ENCODE measurements around the gene ZNF385B.
A peak's percentile ranks its signal among the peaks of the same experiment; 100 is the strongest.

The ZNF385B gene

GRCh38 chr2:179702912-179703311 is 158.5 kb downstream of the ZNF385B start:
- H3K4me3 ChIP-seq (ENCODE audit: control insufficient read depth, low read depth, low read length) = no peak overlapping the region
- DNase-seq (ENCODE audit: low read depth) = no peak
- no peak for TF ChIP-seq CTCF (conservative IDR thresholded peaks at IDR 0.05; ENCODE audit: control insufficient read depth, insufficient read depth, low read depth, low read length)

GRCh38 chr2:179701524-179702110 is 159.8 kb downstream of the ZNF385B start:
- peak; percentile 47 for DNase-seq (ENCODE audit: low read depth)
- TF ChIP-seq CTCF (conservative IDR thresholded peaks at IDR 0.05; ENCODE audit: control insufficient read depth, insufficient read depth, low read depth, low read length) = no peak
- no peak overlapping the region for H3K4me3 ChIP-seq (ENCODE audit: control insufficient read depth, low read depth, low read length)

- DNase-seq (ENCODE audit: low read depth) = no peak
- no peak overlapping the region for H3K4me3 ChIP-seq (ENCODE audit: control insufficient read depth, low read depth, low read length)
- no peak for TF ChIP-seq CTCF (conservative IDR thresholded peaks at IDR 0.05; ENCODE audit: control insufficient read depth, insufficient read depth, low read depth, low read length)
Observed at GRCh38 chr2:179695486-179695885, 165.9 kb downstream of the ZNF385B start.

- no peak for DNase-seq (ENCODE audit: low read depth)
- no peak overlapping the region for H3K4me3 ChIP-seq (ENCODE audit: control insufficient read depth, low read depth, low read length)
- no peak for TF ChIP-seq CTCF (conservative IDR thresholded peaks at IDR 0.05; ENCODE audit: control insufficient read depth, insufficient read depth, low read depth, low read length)
Observed at GRCh38 chr2:179694963-179695362, 166.4 kb downstream of the ZNF385B start.

GRCh38 chr2:179692610-179693009 is 168.8 kb downstream of the ZNF385B start:
- no peak for DNase-seq (ENCODE audit: low read depth)
- no peak for TF ChIP-seq CTCF (conservative IDR thresholded peaks at IDR 0.05; ENCODE audit: control insufficient read depth, insufficient read depth, low read depth, low read length)
- H3K4me3 ChIP-seq (ENCODE audit: control insufficient read depth, low read depth, low read length) = no peak overlapping the region

- peak; percentile 26 for DNase-seq (ENCODE audit: low read depth)
- TF ChIP-seq CTCF (conservative IDR thresholded peaks at IDR 0.05; ENCODE audit: control insufficient read depth, insufficient read depth, low read depth, low read length) = no peak
Observed at GRCh38 chr2:179692043-179692442, 169.4 kb downstream of the ZNF385B start.

GRCh38 chr2:179691235-179691634 is 170.2 kb downstream of the ZNF385B start:
- no peak overlapping the region for H3K4me3 ChIP-seq (ENCODE audit: control insufficient read depth, low read depth, low read length)
- DNase-seq (ENCODE audit: low read depth) = peak; percentile 35
- no peak for TF ChIP-seq CTCF (conservative IDR thresholded peaks at IDR 0.05; ENCODE audit: control insufficient read depth, insufficient read depth, low read depth, low read length)

More at GRCh38 chr2:179692043-179692442, 169.4 kb downstream of the ZNF385B start:
- H3K4me3 ChIP-seq (ENCODE audit: control insufficient read depth, low read depth, low read length) = no peak overlapping the region
